CD14-positive monocyte (primary cell): Measurements from ENCODE around the gene R3HDM4. TPM values are rescaled to one million over a fixed set of nuclear protein-coding genes. Genes with fewer than 3 reads are reported as not detected.
A peak's percentile ranks its signal among the peaks of the same experiment; 100 is the strongest.

Source experiments
- DNase-seq, 3 donors: peaks; one replicate each; pipeline ENCODE4 v3.0.0-alpha.2; 2011 to 2022
- H2AFZ ChIP-seq: 2 replicates; pipeline ENCODE4 v1.6.0; 2012; ENCODE audit warnings: mild to moderate bottlenecking, low read depth, low read length, inconsistent platforms; ENCODE audit not compliant: insufficient read depth, poor library complexity, severe bottlenecking
- H3K27ac ChIP-seq, 2 donors: 1 replicate in 1 of 2; 2 replicates in 1 of 2; pipeline ENCODE4 v1.5.1; 2012 to 2013; ENCODE audit warnings: low read length in 2 of 2, control low read depth in 1 of 2, inconsistent platforms in 1 of 2, low read depth in 1 of 2, mild to moderate bottlenecking in 1 of 2
- H3K27me3 ChIP-seq, 2 donors: one replicate each; pipeline versions ENCODE4 v1.6.0 to v1.6.1; 2011 to 2013; ENCODE audit warnings: low read length in 2 of 2; ENCODE audit not compliant: control insufficient read depth in 2 of 2, insufficient read depth in 2 of 2
- H3K36me3 ChIP-seq, 2 donors: replicated peaks in 1 of 2; 1 replicate in 1 of 2; 2 replicates in 1 of 2; pipeline versions ENCODE4 v1.5.1 to v1.6.1; 2012 to 2013; ENCODE audit warnings: low read length in 2 of 2, control low read depth in 1 of 2, inconsistent platforms in 1 of 2, mild to moderate bottlenecking in 1 of 2; ENCODE audit not compliant: insufficient read depth in 2 of 2, control insufficient read depth in 1 of 2
- H3K4me1 ChIP-seq, 2 donors: 1 replicate in 1 of 2; 2 replicates in 1 of 2; pipeline versions ENCODE4 v1.5.1 to v1.6.1; 2012 to 2013; ENCODE audit warnings: low read length in 2 of 2, control low read depth in 1 of 2, inconsistent platforms in 1 of 2, mild to moderate bottlenecking in 1 of 2, moderate library complexity in 1 of 2; ENCODE audit not compliant: insufficient read depth in 2 of 2, control insufficient read depth in 1 of 2
- H3K4me2 ChIP-seq: replicated peaks from 2 replicates; pipeline ENCODE3; 2012; ENCODE audit warnings: low read length, moderate library complexity, mild to moderate bottlenecking; ENCODE audit not compliant: poor library complexity, severe bottlenecking; ENCODE audit errors: extremely low read depth
- H3K4me3 ChIP-seq, 3 experiments: fragments of 200-600 bp in 1 of 3; sonication (generic) in 1 of 3; replicated peaks in 1 of 3; 1 replicate in 2 of 3; 2 replicates in 1 of 3; pipeline ENCODE4 v1.5.1; 2011 to 2013; ENCODE audit warnings: low read length in 3 of 3, mild to moderate bottlenecking in 3 of 3, control low read depth in 2 of 3, low read depth in 2 of 3, inconsistent platforms in 1 of 3, moderate library complexity in 1 of 3
- H3K79me2 ChIP-seq: 2 replicates; pipeline ENCODE4 v1.6.0; 2012; ENCODE audit warnings: mild to moderate bottlenecking, control low read depth, inconsistent platforms, low read length, moderate library complexity; ENCODE audit not compliant: insufficient read depth
- H3K9ac ChIP-seq: 2 replicates; pipeline ENCODE4 v1.6.0; 2017; ENCODE audit warnings: low read length, mild to moderate bottlenecking; ENCODE audit not compliant: insufficient read depth, poor library complexity, severe bottlenecking
- H3K9me3 ChIP-seq, 2 donors: replicated peaks in 1 of 2; 1 replicate in 1 of 2; 2 replicates in 1 of 2; pipeline versions ENCODE4 v1.5.1 to v1.6.1; 2012 to 2013; ENCODE audit warnings: low read length in 2 of 2, control low read depth in 1 of 2; ENCODE audit not compliant: control insufficient read depth in 1 of 2, insufficient read depth in 1 of 2
- H4K20me1 ChIP-seq: 2 replicates; pipeline ENCODE4 v1.6.0; 2012; ENCODE audit warnings: mild to moderate bottlenecking, low read length, control low read depth, moderate library complexity; ENCODE audit not compliant: insufficient read depth
- H3K27ac Mint-ChIP-seq, 7 donors: one replicate each; pipeline ENCODE4 v1.8.0; 2020; ENCODE audit warnings: mild to moderate bottlenecking in 7 of 7, mixed read lengths in 7 of 7, moderate library complexity in 6 of 7, inconsistent platforms in 2 of 7
- H3K27me3 Mint-ChIP-seq, 3 donors: one replicate each; pipeline ENCODE4 v1.8.0; 2021 to 2022; ENCODE audit warnings: low read depth in 3 of 3, mild to moderate bottlenecking in 3 of 3, mixed read lengths in 3 of 3, moderate library complexity in 3 of 3, inconsistent platforms in 1 of 3
- H3K36me3 Mint-ChIP-seq, 2 donors: one replicate each; pipeline ENCODE4 v1.8.0; 2020; ENCODE audit warnings: mixed read lengths in 2 of 2, inconsistent platforms in 1 of 2, mild to moderate bottlenecking in 1 of 2
- H3K4me1 Mint-ChIP-seq: one replicate; pipeline ENCODE4 v1.8.0; 2020; ENCODE audit warnings: mild to moderate bottlenecking, mixed read lengths
- H3K4me3 Mint-ChIP-seq, 2 donors: one replicate each; pipeline ENCODE4 v1.8.0; 2020; ENCODE audit warnings: mild to moderate bottlenecking in 2 of 2, mixed read lengths in 2 of 2, moderate library complexity in 1 of 2
- H3K9me3 Mint-ChIP-seq, 7 donors: one replicate each; pipeline ENCODE4 v1.8.0; 2020 to 2022; ENCODE audit warnings: mixed read lengths in 7 of 7, mild to moderate bottlenecking in 6 of 7, moderate library complexity in 6 of 7, inconsistent platforms in 2 of 7
- WGBS: methylation state at CpG from one replicate; pipeline ENCODE4 v1.1.5; 2013; ENCODE audit warnings: missing lambda C conversion rate; ENCODE audit not compliant: insufficient coverage; 5-methylcytosine and 5-hydroxymethylcytosine counted together
- intact Hi-C, 2 donors: fragments of 100-400 bp; cut with micrococcal nuclease; formaldehyde crosslinking; loops; one replicate each; pipeline versions ENCODE4 v1.15.0 to v1.15.1; 2023
- polyA plus RNA-seq, 3 donors: library from polyadenylated mRNA; depleted of rRNA in 1 of 3; unstranded in 2 of 3; stranded (reverse) in 1 of 3; fragments of 300-500 nt in 2 of 3; fragments of >200 nt in 1 of 3; fragmentation: Illumina TruSeq in 2 of 3; gene quantifications; 1 replicate in 2 of 3; 2 replicates in 1 of 3; pipeline ENCODE4 v1.2.3, GENCODE V29; 2012 to 2021
- TF ChIP-seq, protein P1 (sequence below): fragments of 200-600 bp; IDR thresholded peaks from one replicate; pipeline ENCODE4 v1.8.0; 2022; ENCODE audit warnings: antibody characterized with exemption, mild to moderate bottlenecking

The R3HDM4 gene
- polyA plus RNA-seq, 3 donors, result 70.8 to 99.9 (median 78.7) TPM

DNA sequence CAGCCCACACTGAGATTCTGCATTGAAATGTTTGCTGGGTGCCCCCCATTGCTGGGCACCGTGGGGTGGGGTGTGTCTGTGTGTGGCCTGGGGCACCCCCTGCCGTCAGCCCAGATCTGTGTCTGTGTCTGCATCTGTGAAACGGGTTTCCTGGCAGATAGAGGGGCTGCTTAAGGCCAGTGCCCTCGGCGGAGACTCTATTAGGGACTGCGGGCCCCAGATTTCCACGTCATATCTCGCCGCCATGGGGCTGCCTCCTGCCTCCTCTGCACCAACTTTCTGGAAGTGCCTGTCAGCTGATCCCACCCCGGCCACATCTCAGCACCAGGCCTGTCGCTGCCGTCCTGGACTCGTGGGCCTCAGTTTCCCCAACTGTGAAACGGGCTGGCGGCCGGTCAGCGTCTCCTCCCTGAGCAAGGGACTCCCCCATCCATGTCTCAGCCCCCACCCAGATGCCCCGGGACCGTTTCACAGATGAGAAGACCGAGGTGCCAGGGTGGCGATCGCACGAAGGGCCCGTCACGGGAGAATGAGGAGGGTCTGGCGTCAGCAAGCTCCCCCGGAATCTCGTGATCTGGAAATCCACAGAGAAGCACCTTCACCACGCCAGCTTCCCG lies 34.2 kb upstream of the R3HDM4 start:
- Mint-ChIP-seq H3K9me3 (no peaks in the 10 kb centered on the region), H3K4me1 (peaks cover 46% of the 10 kb centered on the region), H3K27ac (peak overlapping the region; percentile 76 to 86 (median 85)), H3K4me3 (peak overlapping the region; percentile 62 to 67), H3K36me3 (peaks cover 16 to 48% of the 10 kb centered on the region in 2 donors), H3K27me3 (peaks cover 0 to 3% (median 0%) of the 10 kb centered on the region in 3 donors)
- Histone ChIP-seq H3K36me3 (peaks cover 14 to 21% of the 10 kb centered on the region in 2 donors), H3K9me3 (no peaks in the 10 kb centered on the region), H4K20me1 (peaks cover 99% of the 10 kb centered on the region), H3K79me2 (peaks cover 97% of the 10 kb centered on the region), H2AFZ (no peak overlapping the region), H3K27me3 (no peaks in the 10 kb centered on the region), H3K9ac (peak overlapping the region; percentile 43), H3K4me2 (peak overlapping the region; percentile 66), H3K4me3 (peak overlapping the region in 1 of 3 experiments; percentile 59), H3K4me1 (peaks cover 30 to 32% of the 10 kb centered on the region in 2 donors), H3K27ac (peak overlapping the region; percentile 65 to 70)
- TF ChIP-seq, protein P1, sequence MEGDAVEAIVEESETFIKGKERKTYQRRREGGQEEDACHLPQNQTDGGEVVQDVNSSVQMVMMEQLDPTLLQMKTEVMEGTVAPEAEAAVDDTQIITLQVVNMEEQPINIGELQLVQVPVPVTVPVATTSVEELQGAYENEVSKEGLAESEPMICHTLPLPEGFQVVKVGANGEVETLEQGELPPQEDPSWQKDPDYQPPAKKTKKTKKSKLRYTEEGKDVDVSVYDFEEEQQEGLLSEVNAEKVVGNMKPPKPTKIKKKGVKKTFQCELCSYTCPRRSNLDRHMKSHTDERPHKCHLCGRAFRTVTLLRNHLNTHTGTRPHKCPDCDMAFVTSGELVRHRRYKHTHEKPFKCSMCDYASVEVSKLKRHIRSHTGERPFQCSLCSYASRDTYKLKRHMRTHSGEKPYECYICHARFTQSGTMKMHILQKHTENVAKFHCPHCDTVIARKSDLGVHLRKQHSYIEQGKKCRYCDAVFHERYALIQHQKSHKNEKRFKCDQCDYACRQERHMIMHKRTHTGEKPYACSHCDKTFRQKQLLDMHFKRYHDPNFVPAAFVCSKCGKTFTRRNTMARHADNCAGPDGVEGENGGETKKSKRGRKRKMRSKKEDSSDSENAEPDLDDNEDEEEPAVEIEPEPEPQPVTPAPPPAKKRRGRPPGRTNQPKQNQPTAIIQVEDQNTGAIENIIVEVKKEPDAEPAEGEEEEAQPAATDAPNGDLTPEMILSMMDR, result no peak
- intact Hi-C loops, result no loop called here
- 42% methylated on average over 28 of the region's 30 CpGs for WGBS
- DNase-seq, result no peak

DNA sequence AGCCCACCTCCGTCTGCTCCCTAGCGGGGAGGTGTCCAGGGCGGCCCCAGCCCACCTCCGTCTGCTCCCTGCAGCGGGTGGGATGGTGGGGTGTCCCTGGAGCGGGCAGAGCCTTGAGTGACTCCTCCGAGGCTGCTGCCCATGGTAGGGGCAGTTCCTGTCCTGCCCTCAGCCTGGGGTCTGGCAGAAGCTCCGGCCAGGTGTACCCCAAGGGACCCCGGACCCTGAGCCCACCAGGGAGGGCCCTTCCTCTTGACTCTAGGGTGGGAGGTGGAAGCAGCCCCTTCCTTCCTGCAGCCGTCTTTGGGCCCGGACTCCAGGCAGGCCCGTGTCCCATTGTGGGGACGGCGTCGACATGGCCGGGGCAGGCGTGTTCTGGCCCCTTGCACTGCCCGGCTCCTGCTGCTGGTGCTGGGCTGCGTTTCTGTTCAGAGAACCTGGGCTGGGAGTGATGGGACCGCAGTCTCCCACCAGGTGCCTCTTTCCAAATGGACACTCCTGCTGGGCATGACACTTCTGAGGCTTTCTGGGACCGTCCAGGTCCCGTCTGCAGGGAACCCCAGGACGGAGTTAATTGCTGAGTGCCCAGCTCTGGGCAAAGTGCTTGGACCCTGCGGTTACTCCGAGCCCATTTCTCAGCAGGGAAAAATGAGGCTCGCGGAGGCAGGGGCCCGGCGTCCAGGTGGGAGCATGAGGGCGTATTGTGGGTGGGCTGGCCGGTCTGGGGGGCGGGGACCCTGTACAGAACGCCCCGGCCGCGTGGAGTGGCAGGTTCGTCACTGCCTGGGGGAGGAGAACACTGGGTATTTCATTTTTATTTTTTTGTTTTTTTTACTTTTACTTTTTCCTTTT lies 32.6 kb upstream of the R3HDM4 start:
- peaks cover 97% of the 10 kb centered on the region for H3K79me2 ChIP-seq
- H3K4me1 Mint-ChIP-seq, result peaks cover 41% of the 10 kb centered on the region
- H3K4me3 Mint-ChIP-seq, result no peak overlapping the region
- peaks cover 33 to 34% of the 10 kb centered on the region in 2 donors for H3K4me1 ChIP-seq
- H3K27ac ChIP-seq, result no peak overlapping the region
- H3K36me3 ChIP-seq, result peaks cover 14 to 21% of the 10 kb centered on the region in 2 donors
- peaks cover 0 to 3% (median 0%) of the 10 kb centered on the region in 3 donors for H3K27me3 Mint-ChIP-seq
- TF ChIP-seq, protein P1, result no peak
- H3K9me3 ChIP-seq, result no peaks in the 10 kb centered on the region
- intact Hi-C loops, result no loop called here
- H3K9me3 Mint-ChIP-seq, result peaks cover 0 to 2% (median 0%) of the 10 kb centered on the region in 7 donors
- no peak for DNase-seq
- peaks cover 99% of the 10 kb centered on the region for H4K20me1 ChIP-seq
- no peak overlapping the region for H3K4me3 ChIP-seq
- H3K36me3 Mint-ChIP-seq, result peaks cover 16 to 49% of the 10 kb centered on the region in 2 donors
- peak overlapping the region in 1 of 7 donors; percentile 63 for H3K27ac Mint-ChIP-seq
- no peaks in the 10 kb centered on the region for H3K27me3 ChIP-seq
- H2AFZ ChIP-seq, result no peak overlapping the region
- WGBS, result 93% methylated on average over 29 of the region's 37 CpGs
- no peak overlapping the region for H3K4me2 ChIP-seq
- H3K9ac ChIP-seq, result no peak overlapping the region
